Gastroesophageal sphincter (tissue), 3 donors: Measurements from ENCODE around the gene PHRF1.

ENCODE experiments used
- CTCF ChIP-seq, 4 experiments: fragments of 200-600 bp in 2 of 4; fragments of 450-650 bp in 2 of 4; sonication (generic) in 1 of 4; IDR thresholded peaks; one replicate each; pipeline ENCODE4 v1.5.1; 2017 to 2019; ENCODE audit warnings: antibody characterized with exemption in 4 of 4, mild to moderate bottlenecking in 2 of 4, moderate library complexity in 2 of 4
- EP300 ChIP-seq: sonication (generic); formaldehyde crosslinking; IDR thresholded peaks from one replicate; pipeline ENCODE4 v1.6.1; 2017; ENCODE audit warnings: antibody characterized with exemption, mild to moderate bottlenecking

GRCh38 chr11:609341-609811 lies 33.1 kb downstream of the PHRF1 start:
- TF ChIP-seq EP300: no peak
- no peak for TF ChIP-seq CTCF (IDR thresholded peaks at IDR 0.05)
